HepG2 (cell line): ENCODE results near the gene CDC27. TPM values are rescaled to one million over a fixed set of nuclear protein-coding genes. Genes with fewer than 3 reads are reported as not detected.

ENCODE experiments used
- ATAC-seq: fragments of 200-7000 bp; cut with Tn5 transposase; 3 replicates; pipeline ENCODE4 v1.9.1; 2020; ENCODE audit warnings: mild to moderate bottlenecking, moderate library complexity
- BruUV-seq: library from RNA; stranded (reverse); fragments of 400-500 nt; replicated peaks from 2 replicates; lab custom pipeline; 2021; lab: Mats Ljungman, UMichigan
- CTCF ChIA-PET: fragments of 300-600 bp; formaldehyde crosslinking; extraction: SDS; loops from one replicate; lab custom pipeline; 2021; ENCODE audit warnings: low total read pairs, inconsistent platforms, low intra/inter-chr PET ratio; lab: Yijun Ruan, JAX
- POLR2A ChIA-PET: fragments of 350-600 bp; sonication (Branson Sonifier 250); formaldehyde crosslinking; loops from one replicate; lab custom pipeline; 2020; ENCODE audit warnings: antibody characterized with exemption, inconsistent platforms; lab: Yijun Ruan, JAX
- DNase-seq: peaks from one replicate; pipeline ENCODE4 v3.0.0-alpha.2; 2015; ENCODE audit warnings: low spot score
- FAIRE-seq: peaks from 3 replicates; lab custom pipeline; 2011; peaks lifted over from hg19 to GRCh38; lab: Jason Lieb, UNC
- H2AFZ ChIP-seq: one replicate; pipeline ENCODE4 v1.6.1; 2011; ENCODE audit warnings: low read length, inconsistent platforms
- H3K27ac ChIP-seq: fragments of 300-600 bp; 3 replicates; pipeline ENCODE4 v1.8.0; 2011; ENCODE audit warnings: mixed run types, mild to moderate bottlenecking, mixed read lengths, low read length, inconsistent platforms; ENCODE audit not compliant: insufficient read depth; ENCODE audit errors: extremely low read length
- H3K27me3 ChIP-seq, 2 experiments: fragments of 200-600 bp in 1 of 2; 2 replicates in 1 of 2; 3 replicates in 1 of 2; pipeline versions ENCODE4 v1.6.0 to v1.8.0; 2011; ENCODE audit warnings: low read length in 2 of 2, mild to moderate bottlenecking in 2 of 2, moderate library complexity in 2 of 2, inconsistent platforms in 1 of 2; ENCODE audit not compliant: insufficient read depth in 2 of 2, control insufficient read depth in 1 of 2
- H3K36me3 ChIP-seq, 2 experiments: fragments of 200-600 bp in 1 of 2; replicated peaks in 1 of 2; 2 replicates in 1 of 2; 3 replicates in 1 of 2; pipeline versions ENCODE4 v1.5.1 to v1.8.0; 2011; ENCODE audit warnings: low read length in 2 of 2, inconsistent platforms in 1 of 2; ENCODE audit not compliant: insufficient read depth in 2 of 2, control insufficient read depth in 1 of 2
- H3K4me1 ChIP-seq: 2 replicates; pipeline ENCODE4 v1.5.1; 2012; ENCODE audit warnings: low read length, inconsistent platforms; ENCODE audit not compliant: insufficient read depth
- H3K4me2 ChIP-seq: 2 replicates; pipeline ENCODE4 v1.6.0; 2011; ENCODE audit warnings: low read depth, low read length, inconsistent platforms
- H3K4me3 ChIP-seq, 3 experiments: fragments of 200-600 bp in 1 of 3; sonication (generic), shearing (Covaris generic) in 1 of 3; replicated peaks in 1 of 3; 2 replicates each; pipeline ENCODE4 v1.5.1; 2011 to 2016; ENCODE audit warnings: low read length in 3 of 3, inconsistent platforms in 2 of 3, low read depth in 2 of 3, mild to moderate bottlenecking in 2 of 3, control low read depth in 1 of 3, mixed read lengths in 1 of 3; ENCODE audit not compliant: insufficient read depth in 1 of 3
- H3K79me2 ChIP-seq: one replicate; pipeline ENCODE4 v1.6.1; 2011; ENCODE audit warnings: low read length, inconsistent platforms; ENCODE audit not compliant: insufficient read depth
- H3K9ac ChIP-seq: 2 replicates; pipeline ENCODE4 v1.6.0; 2011; ENCODE audit warnings: mild to moderate bottlenecking, low read depth, low read length, inconsistent platforms; ENCODE audit not compliant: insufficient read depth
- H3K9me3 ChIP-seq: 2 replicates; pipeline ENCODE4 v1.5.1; 2012; ENCODE audit warnings: mild to moderate bottlenecking, low read length
- H4K20me1 ChIP-seq: 2 replicates; pipeline ENCODE4 v1.6.0; 2011; ENCODE audit warnings: inconsistent platforms, mild to moderate bottlenecking, low read length, moderate library complexity; ENCODE audit not compliant: insufficient read depth
- CTCF ChIP-seq: sonication (generic); formaldehyde crosslinking; IDR thresholded peaks from 2 replicates; pipeline ENCODE4 v1.5.0; 2020; ENCODE audit warnings: mild to moderate bottlenecking, missing genetic modification reagents, moderate library complexity
- ELF3 ChIP-seq: IDR thresholded peaks from 2 replicates; pipeline ENCODE4 v1.6.1; 2016; ENCODE audit warnings: missing genetic modification reagents, missing compliant biosample characterization
- EZH2 ChIP-seq: conservative IDR thresholded peaks from 2 replicates; pipeline ENCODE4 v1.6.1; 2012; ENCODE audit warnings: mild to moderate bottlenecking, low read depth, low read length, moderate library complexity
- MAZ ChIP-seq, 2 experiments: sonication (generic) in 1 of 2; formaldehyde crosslinking in 1 of 2; IDR thresholded peaks; 2 replicates each; pipeline versions ENCODE4 v1.5.0 to v1.6.1; 2012 to 2020; ENCODE audit warnings: low read depth in 2 of 2, mild to moderate bottlenecking in 2 of 2, borderline replicate concordance in 1 of 2, improper control_type of control experiment in 1 of 2, low read length in 1 of 2, missing genetic modification reagents in 1 of 2, moderate library complexity in 1 of 2
- NCOR1 ChIP-seq: fragments of 200-600 bp; sonication (generic); IDR thresholded peaks from 2 replicates; pipeline ENCODE4 v1.7.0; 2017; ENCODE audit warnings: antibody characterized with exemption, low read length, borderline replicate concordance
- RAD21 ChIP-seq: fragments of 450-650 bp; formaldehyde crosslinking; IDR thresholded peaks from 2 replicates; pipeline ENCODE4 v1.5.0; 2020; ENCODE audit warnings: mild to moderate bottlenecking
- SMC3 ChIP-seq: IDR thresholded peaks from 2 replicates; pipeline ENCODE4 v1.6.1; 2011; ENCODE audit warnings: low read length, improper control_type of control experiment
- TFDP1 ChIP-seq: IDR thresholded peaks from 2 replicates; pipeline ENCODE4 v1.6.1; 2016; ENCODE audit warnings: missing compliant biosample characterization, missing genetic modification reagents, borderline replicate concordance
- XBP1 ChIP-seq: sonication (generic); formaldehyde crosslinking; IDR thresholded peaks from 2 replicates; pipeline ENCODE4 v1.5.0; 2020; ENCODE audit warnings: missing genetic modification reagents
- ZNF580 ChIP-seq: IDR thresholded peaks from 2 replicates; pipeline ENCODE4 v1.6.1; 2016; ENCODE audit warnings: low read depth, borderline replicate concordance
- WGBS: methylation state at CpG from one replicate; pipeline ENCODE4 v1.1.6; 2017; ENCODE audit warnings: low lambda C conversion rate; 5-methylcytosine and 5-hydroxymethylcytosine counted together
- in situ Hi-C: cut with HindIII; loops from 2 replicates; pipeline ENCODE4 v1.10.0; 2017; ENCODE audit warnings: low pct_unique_long_range_greater_than_20kb; ENCODE audit not compliant: extremely low pct_ligation_motif_present
- intact Hi-C: fragments of 100-400 bp; cut with micrococcal nuclease; formaldehyde crosslinking; loops from one replicate; pipeline ENCODE4 v1.10.0; 2022; ENCODE audit not compliant: unreplicated experiment
- polyA plus RNA-seq, 8 experiments: library from polyadenylated mRNA; depleted of rRNA in 3 of 8; stranded (reverse) in 7 of 8; unstranded in 1 of 8; fragments of >200 nt; fragmentation: Illumina TruSeq in 4 of 8; extraction: Trizol in 4 of 8; gene quantifications; 2 replicates each; pipeline versions ENCODE4 v1.2.1 to v1.2.3, GENCODE V29; 2011 to 2016; ENCODE audit warnings: low read depth in 4 of 8, missing spikeins in 1 of 8, mixed read lengths in 1 of 8; ENCODE audit not compliant: insufficient read depth in 1 of 8
- total RNA-seq, 5 experiments: library from RNA; depleted of rRNA; stranded (reverse); fragments of >200 nt; fragmentation: Illumina TruSeq; extraction: Trizol; gene quantifications; 2 replicates each; pipeline ENCODE4 v1.2.3, GENCODE V29; 2016; ENCODE audit warnings: low read depth in 1 of 5

CDC27 gene
- total and polyA plus RNA-seq, 2 of the 13 experiments (the other 11 are each of a cell fraction or from before 2014, with no cell fraction given) = 80.7 to 102 TPM

GRCh38 chr17:47119746-47120520 lies 69.2 kb downstream of the CDC27 start:
- ChIA-PET POLR2A (no interaction called here), CTCF (no interaction called here)
- FAIRE-seq (no peak), DNase-seq (peak; percentile 28), ATAC-seq (no peak)
- Histone ChIP-seq H3K9ac (no peak overlapping the region), H3K4me2 (no peak overlapping the region), H3K79me2 (no peaks in the 10 kb centered on the region), H4K20me1 (no peaks in the 10 kb centered on the region), H3K4me3 (no peak overlapping the region), H3K36me3 (peaks cover 13 to 40% of the 10 kb centered on the region in 2 experiments), H2AFZ (no peak overlapping the region), H3K27me3 (no peaks in the 10 kb centered on the region), H3K4me1 (peaks cover 9% of the 10 kb centered on the region), H3K27ac (no peak overlapping the region), H3K9me3 (no peaks in the 10 kb centered on the region)
- intact Hi-C loops (no loop called here), in situ Hi-C loops (no loop called here)
- TSS peak; percentile 37 for BruUV-seq
- TF ChIP-seq ELF3 (no peak), ZNF580 (CRISPR knock-in tag) (no peak), MAZ (IDR thresholded peaks at IDR 0.05; ENCODE audit: borderline replicate concordance, low read depth, low read length) (no peak), MAZ (CRISPR knock-in tag; IDR thresholded peaks at IDR 0.05; ENCODE audit: low read depth) (no peak), XBP1 (no peak), TFDP1 (CRISPR knock-in tag) (no peak), CTCF (CRISPR knock-in tag) (no peak), NCOR1 (no peak), EZH2 (no peak), SMC3 (no peak), RAD21 (CRISPR knock-in tag) (no peak)
- 94% methylated on average over 2 of the region's 2 CpGs for WGBS
